DOHH2 (cell line): Measurements from ENCODE around the gene ENOX1.

ENCODE experiments used
- H3F3A ChIP-seq: fragments of 200-600 bp; sonication (generic), shearing (Covaris generic); 2 replicates; pipeline ENCODE4 v1.6.0; 2016; ENCODE audit warnings: antibody characterized with exemption, mild to moderate bottlenecking; ENCODE audit not compliant: control insufficient read depth, insufficient read depth
- H3K27ac ChIP-seq: fragments of 200-600 bp; sonication (generic); 2 replicates; pipeline ENCODE4 v1.5.1; 2014; ENCODE audit warnings: low read depth, mild to moderate bottlenecking, low read length, moderate library complexity
- H3K27me3 ChIP-seq: fragments of 200-600 bp; sonication (generic); 2 replicates; pipeline ENCODE4 v1.6.1; 2014; ENCODE audit warnings: mild to moderate bottlenecking, low read length, mixed read lengths; ENCODE audit not compliant: control insufficient read depth
- H3K36me3 ChIP-seq: fragments of 200-600 bp; sonication (generic); 2 replicates; pipeline ENCODE4 v1.6.1; 2014; ENCODE audit warnings: mild to moderate bottlenecking, low read length, moderate library complexity, mixed read lengths; ENCODE audit not compliant: control insufficient read depth
- H3K4me1 ChIP-seq: fragments of 200-600 bp; sonication (generic); 2 replicates; pipeline ENCODE4 v1.6.1; 2014; ENCODE audit warnings: mild to moderate bottlenecking, low read length, mixed read lengths; ENCODE audit not compliant: control insufficient read depth
- H3K4me2 ChIP-seq: fragments of 200-600 bp; sonication (generic); 2 replicates; pipeline ENCODE4 v1.6.0; 2014; ENCODE audit warnings: mild to moderate bottlenecking, low read length, moderate library complexity
- H3K4me3 ChIP-seq: fragments of 200-600 bp; sonication (generic); 2 replicates; pipeline ENCODE4 v1.5.1; 2014; ENCODE audit warnings: mild to moderate bottlenecking, low read length, mixed read lengths
- H3K79me2 ChIP-seq: fragments of 200-600 bp; sonication (generic); 2 replicates; pipeline ENCODE4 v1.6.1; 2014; ENCODE audit warnings: mild to moderate bottlenecking, low read length, mixed read lengths; ENCODE audit not compliant: control insufficient read depth
- H3K9me2 ChIP-seq: fragments of 200-600 bp; sonication (generic); replicated peaks from 2 replicates; pipeline ENCODE4 v1.6.1; 2014; ENCODE audit warnings: mild to moderate bottlenecking, low read length, mixed read lengths; ENCODE audit not compliant: control insufficient read depth
- H3K9me3 ChIP-seq: fragments of 200-600 bp; sonication (generic); 2 replicates; pipeline ENCODE4 v1.6.1; 2014; ENCODE audit warnings: antibody characterized with exemption, low read length, mixed read lengths; ENCODE audit not compliant: control insufficient read depth, insufficient read depth
- H4K20me1 ChIP-seq: fragments of 200-600 bp; sonication (generic); 2 replicates; pipeline ENCODE4 v1.6.0; 2014; ENCODE audit warnings: low read depth, mild to moderate bottlenecking, antibody characterized with exemption, low read length, moderate library complexity; ENCODE audit not compliant: control insufficient read depth, insufficient read depth
- EZH2phosphoT487 ChIP-seq: fragments of 200-600 bp; sonication (generic); IDR thresholded peaks from 2 replicates; pipeline ENCODE4 v1.6.1; 2017; ENCODE audit warnings: borderline replicate concordance, mild to moderate bottlenecking, antibody characterized with exemption, low read length, moderate library complexity, mixed read lengths
- TF ChIP-seq, protein P1 (sequence below): fragments of 200-600 bp; sonication (generic); IDR thresholded peaks from one replicate; pipeline ENCODE4 v1.5.1; 2014; ENCODE audit warnings: antibody characterized with exemption, mild to moderate bottlenecking, low read depth, low read length; ENCODE audit not compliant: poor library complexity, severe bottlenecking

Gene ENOX1

DNA sequence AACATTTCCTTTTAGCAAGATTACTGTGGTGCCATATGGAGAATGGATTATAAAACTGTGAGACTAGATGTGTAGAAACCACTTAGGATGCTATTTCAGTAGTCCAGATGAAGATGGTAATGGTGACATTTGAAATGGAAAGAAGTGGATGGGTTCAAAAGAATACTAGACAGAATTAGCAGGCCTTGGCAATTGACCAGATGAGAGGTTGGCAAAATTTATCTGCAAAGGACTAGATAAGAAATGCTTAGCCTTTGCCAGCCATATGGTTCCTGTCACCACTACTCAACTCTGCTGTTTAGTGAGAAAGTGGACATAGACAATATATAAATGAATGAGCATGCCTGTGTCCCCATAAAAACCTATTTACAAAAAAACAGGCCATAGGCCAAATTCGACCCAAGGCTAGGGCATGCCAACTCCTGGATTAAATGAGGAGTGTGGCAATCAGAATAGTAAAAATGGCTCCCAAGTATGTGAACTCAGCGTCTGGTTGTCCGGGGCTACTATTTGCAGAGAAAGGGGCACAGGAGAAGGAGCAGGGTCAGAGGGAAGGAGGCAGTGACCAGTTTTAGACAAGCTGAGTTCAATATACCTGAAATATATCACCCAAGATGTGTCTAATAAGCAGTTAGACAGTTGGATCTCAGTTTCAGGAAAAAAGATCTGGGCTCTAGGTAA lies 98.4 kb downstream of the ENOX1 start:
- Histone ChIP-seq H3K9me2 (no peaks in the 10 kb centered on the region), H3K4me3 (no peak overlapping the region), H4K20me1 (no peaks in the 10 kb centered on the region), H3K27ac (no peak overlapping the region), H3K4me2 (no peak overlapping the region), H3F3A (no peaks in the 10 kb centered on the region), H3K27me3 (no peaks in the 10 kb centered on the region), H3K79me2 (no peaks in the 10 kb centered on the region), H3K4me1 (no peaks in the 10 kb centered on the region), H3K9me3 (no peaks in the 10 kb centered on the region), H3K36me3 (no peaks in the 10 kb centered on the region)
- TF ChIP-seq, protein P1, sequence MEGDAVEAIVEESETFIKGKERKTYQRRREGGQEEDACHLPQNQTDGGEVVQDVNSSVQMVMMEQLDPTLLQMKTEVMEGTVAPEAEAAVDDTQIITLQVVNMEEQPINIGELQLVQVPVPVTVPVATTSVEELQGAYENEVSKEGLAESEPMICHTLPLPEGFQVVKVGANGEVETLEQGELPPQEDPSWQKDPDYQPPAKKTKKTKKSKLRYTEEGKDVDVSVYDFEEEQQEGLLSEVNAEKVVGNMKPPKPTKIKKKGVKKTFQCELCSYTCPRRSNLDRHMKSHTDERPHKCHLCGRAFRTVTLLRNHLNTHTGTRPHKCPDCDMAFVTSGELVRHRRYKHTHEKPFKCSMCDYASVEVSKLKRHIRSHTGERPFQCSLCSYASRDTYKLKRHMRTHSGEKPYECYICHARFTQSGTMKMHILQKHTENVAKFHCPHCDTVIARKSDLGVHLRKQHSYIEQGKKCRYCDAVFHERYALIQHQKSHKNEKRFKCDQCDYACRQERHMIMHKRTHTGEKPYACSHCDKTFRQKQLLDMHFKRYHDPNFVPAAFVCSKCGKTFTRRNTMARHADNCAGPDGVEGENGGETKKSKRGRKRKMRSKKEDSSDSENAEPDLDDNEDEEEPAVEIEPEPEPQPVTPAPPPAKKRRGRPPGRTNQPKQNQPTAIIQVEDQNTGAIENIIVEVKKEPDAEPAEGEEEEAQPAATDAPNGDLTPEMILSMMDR: no peak
- TF ChIP-seq EZH2phosphoT487: no peak

DNA sequence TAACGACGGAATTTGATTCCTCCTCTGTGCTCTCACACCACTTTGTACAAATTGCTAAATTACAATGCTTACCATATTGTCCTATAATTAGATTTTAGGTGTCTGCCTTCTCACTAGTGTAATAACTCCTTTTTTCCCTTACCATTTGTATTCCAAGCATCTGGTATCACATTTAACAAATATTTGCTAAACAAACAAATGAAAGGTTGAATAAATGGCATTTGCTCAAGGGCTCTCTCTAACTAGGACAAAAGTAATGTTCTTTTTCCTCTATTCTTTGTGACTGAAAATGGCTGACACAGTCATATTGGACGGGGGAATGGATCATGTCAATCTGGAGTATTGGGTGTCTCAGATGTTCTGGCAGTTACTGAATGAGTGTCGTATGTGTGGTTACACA lies 99.7 kb downstream of the ENOX1 start:
- H3K36me3 ChIP-seq: no peaks in the 10 kb centered on the region
- no peaks in the 10 kb centered on the region for H3F3A ChIP-seq
- no peaks in the 10 kb centered on the region for H3K9me2 ChIP-seq
- no peak overlapping the region for H3K27ac ChIP-seq
- H3K4me1 ChIP-seq: no peaks in the 10 kb centered on the region
- no peaks in the 10 kb centered on the region for H3K27me3 ChIP-seq
- TF ChIP-seq, protein P1: no peak
- TF ChIP-seq EZH2phosphoT487: no peak
- H3K4me2 ChIP-seq: no peak overlapping the region
- no peaks in the 10 kb centered on the region for H3K79me2 ChIP-seq
- no peak overlapping the region for H3K4me3 ChIP-seq
- H4K20me1 ChIP-seq: no peaks in the 10 kb centered on the region
- H3K9me3 ChIP-seq: no peaks in the 10 kb centered on the region

DNA sequence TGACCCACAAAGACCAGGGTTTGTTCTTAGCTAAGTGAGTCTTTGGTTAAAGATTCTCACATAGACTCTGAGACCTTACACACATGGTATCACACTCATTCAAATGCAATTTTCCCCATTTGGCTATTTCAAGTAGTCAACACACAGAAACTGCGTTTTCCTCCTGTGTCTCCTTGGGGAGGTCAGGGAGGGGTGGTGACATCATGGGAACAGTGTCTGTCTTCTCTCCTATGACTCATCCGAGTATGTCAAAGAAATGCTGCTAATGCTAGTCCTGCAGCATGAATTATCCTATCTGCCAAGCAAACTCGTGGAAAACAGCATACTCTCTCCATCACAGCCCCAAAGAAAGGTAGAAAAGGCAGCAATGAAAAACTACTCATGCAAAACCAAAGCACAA lies 100.2 kb downstream of the ENOX1 start:
- no peaks in the 10 kb centered on the region for H3K79me2 ChIP-seq
- H3K9me3 ChIP-seq: no peaks in the 10 kb centered on the region
- no peak overlapping the region for H3K4me3 ChIP-seq
- no peaks in the 10 kb centered on the region for H3K9me2 ChIP-seq
- no peaks in the 10 kb centered on the region for H3K36me3 ChIP-seq
- no peaks in the 10 kb centered on the region for H3K27me3 ChIP-seq
- no peaks in the 10 kb centered on the region for H3F3A ChIP-seq
- no peaks in the 10 kb centered on the region for H3K4me1 ChIP-seq
- H3K4me2 ChIP-seq: no peak overlapping the region
- no peak for TF ChIP-seq EZH2phosphoT487
- TF ChIP-seq, protein P1: no peak
- H3K27ac ChIP-seq: no peak overlapping the region
- H4K20me1 ChIP-seq: no peaks in the 10 kb centered on the region
